NCI-H1436 treated with DMSO at 0.1 percent for 48 hours (cell line): ENCODE results near the gene HIRA.
"Not testable (repeated sequence)": the region's sequence is repeated elsewhere in the genome, so short reads cannot be mapped to it uniquely, and the experiment has no call there.

Experiments used
- DNase-seq: peaks from one replicate; lab custom pipeline; 2025; lab: John Stamatoyannopoulos, UW

HIRA gene

DNA sequence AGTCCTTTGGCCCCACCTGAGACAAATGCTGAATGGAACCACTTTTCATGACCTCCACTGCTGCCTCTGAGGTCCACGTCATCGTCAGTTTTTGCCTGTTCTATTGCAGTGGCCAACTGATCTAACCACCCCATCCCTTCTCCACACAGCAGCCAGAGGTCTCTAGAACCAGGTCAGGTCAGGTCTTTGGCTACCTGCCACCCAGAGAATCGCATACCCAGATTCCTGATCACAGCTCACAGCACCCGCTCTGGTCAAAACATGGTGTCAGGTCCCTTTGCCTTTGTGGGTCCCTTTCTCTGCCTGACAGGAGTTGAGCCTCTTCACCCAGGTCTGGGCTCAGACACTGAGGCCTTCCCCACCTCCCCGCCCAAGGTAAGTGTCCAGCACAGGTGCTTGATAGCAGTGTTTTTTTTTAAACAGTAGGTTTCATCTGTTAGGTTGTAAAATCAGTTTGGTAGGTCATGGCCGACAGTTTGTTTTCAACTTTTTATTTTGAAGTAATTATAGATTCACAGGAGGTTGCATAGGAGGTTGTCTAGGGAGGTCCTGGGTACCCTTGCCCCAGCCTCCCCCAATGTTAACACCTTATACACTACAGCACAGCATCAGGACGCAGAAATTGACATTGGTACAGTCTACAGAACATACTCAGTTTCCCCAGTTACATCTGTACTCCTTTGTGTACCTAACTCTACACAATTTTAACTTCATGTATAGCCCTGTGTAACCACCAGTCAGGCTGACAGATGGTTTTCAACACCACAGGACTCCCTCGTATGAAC is 9.1 kb upstream of the HIRA start:
- no peak for DNase-seq

DNA sequence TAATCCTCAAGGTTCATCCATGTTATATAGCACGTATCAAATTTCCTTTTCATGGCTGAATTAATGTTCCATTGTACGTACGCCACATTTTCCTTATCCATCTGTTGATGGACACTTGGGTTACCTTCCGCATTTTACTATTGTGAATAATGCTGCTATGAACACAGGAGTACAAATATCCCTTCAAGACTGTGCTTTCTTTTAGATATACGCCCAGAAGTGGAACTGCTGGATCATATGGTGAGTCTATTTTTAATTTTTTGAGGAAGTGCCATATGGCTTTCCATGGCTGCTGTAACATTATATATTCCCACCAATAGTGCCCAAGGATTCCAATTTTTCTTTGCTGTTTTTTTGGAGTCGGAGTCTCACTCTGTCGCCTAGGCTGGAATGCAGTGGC is 6.8 kb upstream of the HIRA start:
- DNase-seq: no peak

- DNase-seq: not testable (repeated sequence)
These were observed 5.1 kb upstream of the HIRA start for GRCh38 chr22:19436444-19437161.

DNA sequence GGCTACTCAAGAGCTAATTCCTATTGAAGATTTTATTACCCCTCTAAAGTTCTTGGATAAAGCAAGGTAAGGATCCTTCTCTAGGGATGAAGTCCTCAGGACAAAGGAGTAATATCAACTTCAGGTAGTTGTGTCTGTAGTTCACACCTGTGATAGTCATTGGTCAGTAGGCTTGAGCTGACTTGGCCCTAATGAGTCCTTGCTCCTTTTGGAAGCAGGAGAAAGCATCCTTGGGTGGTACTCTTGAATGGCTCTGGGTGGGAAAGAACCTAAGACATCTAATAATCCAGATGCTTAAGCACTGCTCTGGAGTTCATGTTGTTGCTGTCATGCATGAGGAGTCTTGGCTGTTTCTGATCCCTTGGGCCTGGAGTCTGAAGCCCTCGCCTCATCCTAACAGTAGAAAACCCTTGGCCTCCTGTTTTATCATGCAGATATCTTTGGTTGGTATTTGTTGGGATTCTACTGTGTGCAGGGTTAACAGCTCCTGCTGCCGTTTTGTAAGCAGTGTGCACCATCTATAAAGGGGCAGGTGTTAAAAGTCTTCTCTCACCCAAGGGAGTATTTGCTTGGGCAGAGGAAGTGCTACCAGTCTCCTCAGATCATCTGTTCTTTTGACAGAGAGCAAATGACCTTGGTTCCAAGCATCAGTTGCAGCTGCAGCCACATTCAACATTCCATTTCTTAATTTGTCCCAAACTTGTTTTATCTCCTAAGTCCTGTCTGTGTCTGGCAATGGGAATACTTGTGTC is 3.5 kb upstream of the HIRA start:
- DNase-seq: no peak

GRCh38 chr22:19434401-19434800 is 2.9 kb upstream of the HIRA start:
- DNase-seq: no peak

GRCh38 chr22:19432133-19432851 is 759 bp upstream of the HIRA start, which contains the start of gene MRPL40:
TSS of gene MRPL40 (plus strand) at chr22:19432545. CDS start at chr22:19432555, 10 bp downstream.
- peak; percentile 40 for DNase-seq

- DNase-seq: no peak
These were observed 517 bp downstream of the HIRA start for GRCh38 chr22:19430890-19431541.

GRCh38 chr22:19429950-19430889 is 1.3 kb downstream of the HIRA start:
- no peak for DNase-seq

DNA sequence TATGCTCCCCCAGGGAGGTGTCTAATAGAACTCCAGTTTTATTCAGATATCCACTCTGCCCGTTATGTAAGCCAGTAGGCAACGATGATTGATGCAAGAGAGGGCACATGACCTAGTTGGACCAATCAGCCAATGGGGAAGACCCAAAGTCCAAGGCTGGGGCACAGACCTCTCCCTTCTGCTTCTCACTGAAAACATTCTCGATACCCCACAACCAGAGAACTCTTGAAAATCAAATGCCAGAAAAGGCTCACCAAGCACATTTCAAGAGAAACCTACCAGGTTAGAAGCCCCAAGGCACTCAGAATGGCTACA is 7.4 kb downstream of the HIRA start:
- DNase-seq: no peak

- no peak for DNase-seq
These were observed 8.9 kb downstream of the HIRA start for GRCh38 chr22:19422440-19423301.

DNA sequence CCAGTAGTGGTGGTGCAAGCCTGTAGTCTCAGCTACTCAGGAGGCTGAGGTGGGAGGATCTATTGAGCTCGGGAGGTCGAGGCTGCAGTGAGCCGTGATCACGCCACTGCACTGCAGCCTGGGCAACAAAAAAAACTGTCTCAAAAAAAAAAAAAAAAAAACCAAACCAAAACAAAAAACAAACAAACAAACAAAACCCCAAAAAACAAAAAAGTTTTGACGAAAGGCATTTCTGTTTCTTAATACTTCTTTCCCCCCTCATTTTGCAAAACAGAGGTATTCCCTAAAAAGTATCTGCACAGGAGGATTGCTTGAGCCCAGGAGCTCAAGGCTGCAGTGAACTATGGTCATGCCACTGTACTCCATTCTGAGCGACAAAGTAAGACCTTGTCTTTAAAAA is 11.2 kb downstream of the HIRA start:
- DNase-seq: no peak

DNA sequence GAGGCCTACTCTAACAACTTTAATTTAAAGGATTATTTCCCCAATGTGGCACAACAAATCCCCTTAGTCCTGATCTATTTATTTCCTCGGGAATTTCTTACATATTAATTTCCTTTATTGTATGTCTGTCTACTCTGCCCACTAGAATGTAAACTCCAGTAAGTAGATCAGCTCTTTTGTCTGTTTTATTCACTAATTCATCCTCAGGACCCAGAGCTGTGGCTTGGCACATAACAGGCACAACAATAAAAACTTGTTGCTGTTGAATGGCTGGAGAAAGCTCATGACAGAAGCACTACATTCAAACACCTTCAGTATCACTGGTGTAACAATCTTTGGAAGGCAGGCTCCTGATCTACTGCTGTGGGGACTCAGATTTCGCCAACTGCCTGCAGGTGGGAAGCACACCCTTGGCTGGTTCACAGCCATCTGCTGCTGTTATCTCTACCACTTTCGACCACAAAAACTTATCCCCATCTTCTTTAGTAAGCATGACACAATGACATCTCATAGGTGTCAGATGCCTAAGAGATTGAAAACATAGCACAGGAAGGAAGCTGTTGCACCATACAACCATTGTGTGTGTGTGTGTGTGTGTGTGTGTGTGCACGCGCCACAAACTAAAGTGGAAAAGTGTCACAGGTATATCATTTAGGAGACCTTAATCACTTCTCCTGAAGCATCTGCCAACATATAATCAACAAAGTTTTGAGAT is 11.9 kb downstream of the HIRA start:
- DNase-seq: no peak

DNA sequence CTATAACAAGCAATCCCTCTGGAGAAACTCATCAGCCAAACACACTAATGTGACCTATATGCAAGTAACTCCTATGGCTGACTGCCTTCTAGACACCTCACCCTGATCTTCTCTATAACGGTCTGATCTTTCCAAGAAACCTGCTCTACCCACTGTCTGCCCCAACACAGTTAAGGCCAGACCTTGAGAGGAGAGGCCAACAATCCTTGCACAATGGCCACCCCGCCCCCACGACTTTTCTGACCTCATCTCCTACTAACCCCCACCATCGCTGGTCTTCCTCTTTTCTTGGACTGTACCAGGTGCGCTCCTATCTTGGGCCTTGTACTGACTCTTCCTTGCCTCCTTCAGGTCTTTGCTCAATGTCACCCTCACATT is 12.5 kb downstream of the HIRA start:
- DNase-seq: no peak

DNA sequence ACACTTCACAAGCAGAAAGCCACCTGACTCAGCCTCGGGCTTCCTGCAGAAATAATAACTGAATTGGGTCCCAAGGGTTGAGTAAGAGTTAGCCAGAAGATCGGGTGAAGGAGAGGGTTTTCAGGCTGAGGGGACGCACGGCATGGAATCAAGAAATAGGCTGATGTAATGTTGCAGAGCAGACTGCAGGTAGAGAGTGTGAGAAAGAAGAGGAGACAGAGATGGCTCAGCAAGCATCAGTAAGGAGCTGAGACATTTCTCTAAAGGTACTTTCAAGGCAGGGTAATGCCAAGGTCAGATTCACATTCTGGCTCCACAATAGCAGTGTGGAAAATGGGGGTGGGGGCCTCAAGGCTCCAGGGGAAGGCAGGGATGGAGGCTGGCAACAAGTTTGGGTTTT is 18.6 kb downstream of the HIRA start:
- no peak for DNase-seq

DNA sequence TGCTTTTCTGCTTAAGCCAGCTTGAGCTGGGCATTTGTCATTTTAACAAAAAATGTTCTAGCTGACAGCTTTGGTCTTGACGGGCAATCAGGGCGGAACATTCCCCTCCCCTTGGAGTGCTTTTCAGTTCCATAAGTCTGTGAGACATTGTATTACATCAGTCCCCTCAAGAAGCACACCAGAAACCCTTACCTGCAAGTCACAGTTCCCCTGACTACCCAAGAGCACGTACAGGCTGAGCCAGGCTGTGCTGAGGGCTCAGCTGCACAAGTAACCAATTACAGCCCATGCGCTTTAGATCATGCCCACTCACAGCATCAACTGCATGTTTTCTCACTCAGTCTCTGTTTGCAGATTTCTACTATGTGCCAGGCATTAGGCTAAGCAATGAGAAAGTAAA is 19.1 kb downstream of the HIRA start:
- DNase-seq: no peak

DNA sequence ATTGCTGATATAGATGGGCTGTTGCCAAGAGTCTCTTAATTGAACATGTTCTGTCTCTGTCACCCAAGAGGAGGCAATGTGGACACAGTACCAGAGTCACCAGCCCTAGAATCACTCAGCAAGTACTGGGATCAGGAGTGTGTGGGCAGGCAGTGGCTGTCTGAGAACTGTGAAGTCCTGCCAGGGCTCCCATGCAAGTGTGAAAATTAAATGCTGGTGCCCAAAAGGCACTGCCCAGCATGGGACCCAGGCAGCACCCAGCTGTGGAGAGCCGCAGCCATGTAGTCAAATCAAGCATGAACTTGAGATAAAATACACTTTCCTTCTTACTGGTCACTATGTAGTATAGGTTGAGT is 19.9 kb downstream of the HIRA start:
- no peak for DNase-seq

- no peak for DNase-seq
These were observed 20.4 kb downstream of the HIRA start for GRCh38 chr22:19410941-19411689.
